HG03103 (cell line): ENCODE data around the gene SLIT1.
"Not testable (repeated sequence)": the region's sequence is repeated elsewhere in the genome, so short reads cannot be mapped to it uniquely, and the experiment has no call there.

Experiments used
- ATAC-seq: cut with Tn5 transposase; IDR thresholded peaks from one replicate; pipeline ENCODE4 v1.9.1; 2021; ENCODE audit warnings: low read depth; ENCODE audit not compliant: unreplicated experiment

The SLIT1 gene

DNA sequence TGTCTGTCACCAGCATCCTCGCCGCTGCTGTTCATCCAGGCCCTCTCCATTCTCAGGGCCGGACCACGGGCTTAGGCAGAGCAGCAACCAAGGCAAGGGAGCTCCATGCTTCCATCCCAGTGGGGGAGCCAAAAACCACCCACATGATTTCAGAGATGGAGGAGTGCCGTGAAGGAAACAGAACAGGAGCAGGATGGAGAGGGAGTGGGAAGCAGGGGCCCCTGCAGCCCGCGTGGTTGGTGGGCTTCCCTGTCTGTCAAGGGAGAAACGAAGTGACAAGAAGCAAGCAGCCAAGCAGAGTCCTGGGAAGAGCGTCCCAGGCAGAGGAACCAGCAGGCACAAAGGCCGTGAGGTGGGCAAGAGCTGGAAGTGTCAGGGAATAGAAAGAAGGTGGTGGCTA is 95.7 kb downstream of the SLIT1 start:
- ATAC-seq = no peak

DNA sequence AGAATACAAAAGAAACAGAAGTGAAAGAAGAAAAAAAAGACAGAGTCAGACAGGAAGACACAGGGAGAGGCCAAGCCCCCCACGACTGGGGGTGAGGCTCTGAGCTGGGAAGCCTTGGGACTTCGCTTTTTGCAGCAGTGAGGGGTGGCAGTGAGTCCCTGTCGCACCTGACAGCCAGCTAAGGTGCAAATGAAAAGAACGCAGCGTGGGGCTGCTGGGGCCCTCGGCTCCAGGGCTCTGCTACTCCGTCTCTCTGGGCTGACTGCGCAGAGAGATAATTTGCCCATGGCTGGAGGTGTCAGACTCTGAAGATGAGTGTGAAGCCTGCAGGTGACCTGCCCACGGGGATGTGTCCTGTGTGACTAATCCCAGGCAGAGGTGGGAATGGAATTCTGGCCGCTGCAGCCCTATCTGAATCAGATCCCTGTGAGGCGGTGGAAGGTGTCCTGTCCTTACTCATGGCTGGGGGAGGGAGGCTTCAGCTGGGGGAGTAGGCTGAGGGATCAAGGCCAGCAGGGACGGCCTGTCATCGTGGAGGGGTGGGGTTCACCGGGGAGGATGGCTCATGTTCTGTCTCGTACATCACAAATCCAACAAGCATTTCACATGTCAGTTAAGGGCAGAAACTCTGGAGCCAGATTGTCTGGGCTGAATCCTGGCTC is 96.4 kb downstream of the SLIT1 start:
- ATAC-seq = no peak

- no peak for ATAC-seq
Measured at GRCh38 chr10:97087296-97087695, 98.5 kb downstream of the SLIT1 start.

GRCh38 chr10:97086530-97086929 is 99.2 kb downstream of the SLIT1 start:
- no peak for ATAC-seq

- no peak for ATAC-seq
Measured at GRCh38 chr10:97083228-97083829, 102.4 kb downstream of the SLIT1 start.

DNA sequence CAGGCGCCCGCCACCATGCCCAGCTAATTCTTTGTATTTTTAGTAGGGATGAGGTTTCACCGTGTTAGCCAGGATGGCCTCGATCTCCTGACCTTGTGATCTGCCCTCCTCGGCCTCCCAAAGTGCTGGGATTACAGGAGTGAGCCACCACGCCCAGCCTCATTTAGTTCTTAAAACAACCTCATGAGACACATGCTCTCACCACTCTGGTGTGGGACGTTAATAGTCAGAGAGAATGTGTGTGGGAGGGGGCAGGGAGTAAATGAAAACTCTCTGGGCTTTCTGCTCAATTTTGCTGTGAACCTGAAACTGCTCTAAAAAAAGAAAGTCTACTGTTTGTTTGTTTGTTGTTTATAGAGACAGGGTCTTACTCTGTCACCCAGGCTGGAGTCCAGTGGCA is 103.2 kb downstream of the SLIT1 start:
- ATAC-seq = not testable (repeated sequence)

DNA sequence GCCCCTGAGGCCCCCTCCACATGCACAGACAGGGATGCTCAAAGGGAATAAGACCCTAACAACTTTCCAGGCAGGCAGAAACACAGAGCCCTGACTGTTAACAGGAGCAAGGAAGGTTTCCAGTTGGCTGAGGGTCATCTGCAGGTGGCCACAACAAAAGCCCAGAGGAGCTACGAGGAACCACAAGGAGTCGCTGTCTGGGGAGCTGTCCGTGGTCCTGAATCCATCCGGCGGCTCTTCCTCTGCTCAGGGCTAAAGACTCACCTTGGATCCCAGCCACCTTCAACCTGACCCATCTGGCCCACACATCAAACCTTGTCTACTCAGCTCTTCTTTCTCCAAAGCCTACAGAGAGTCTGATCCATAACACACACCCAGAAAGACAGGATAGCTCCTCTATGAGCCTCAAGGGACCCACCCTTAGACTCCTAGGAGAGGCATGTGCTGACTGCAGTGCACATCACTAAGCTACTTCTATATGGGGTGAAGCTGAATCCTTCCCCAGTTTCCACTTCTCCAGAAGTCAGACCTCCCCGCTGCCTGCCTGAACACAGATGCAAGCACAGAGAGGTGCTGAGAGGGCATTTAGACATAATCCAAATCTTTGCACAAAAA is 104.0 kb downstream of the SLIT1 start:
- ATAC-seq = no peak

- ATAC-seq = no peak
Measured at GRCh38 chr10:97080051-97080776, 105.5 kb downstream of the SLIT1 start.

- no peak for ATAC-seq
Measured at GRCh38 chr10:97079448-97079847, 106.3 kb downstream of the SLIT1 start.

GRCh38 chr10:97078938-97079445 is 106.8 kb downstream of the SLIT1 start:
- ATAC-seq = no peak

- ATAC-seq = no peak
Measured at GRCh38 chr10:97078261-97078937, 107.4 kb downstream of the SLIT1 start.

DNA sequence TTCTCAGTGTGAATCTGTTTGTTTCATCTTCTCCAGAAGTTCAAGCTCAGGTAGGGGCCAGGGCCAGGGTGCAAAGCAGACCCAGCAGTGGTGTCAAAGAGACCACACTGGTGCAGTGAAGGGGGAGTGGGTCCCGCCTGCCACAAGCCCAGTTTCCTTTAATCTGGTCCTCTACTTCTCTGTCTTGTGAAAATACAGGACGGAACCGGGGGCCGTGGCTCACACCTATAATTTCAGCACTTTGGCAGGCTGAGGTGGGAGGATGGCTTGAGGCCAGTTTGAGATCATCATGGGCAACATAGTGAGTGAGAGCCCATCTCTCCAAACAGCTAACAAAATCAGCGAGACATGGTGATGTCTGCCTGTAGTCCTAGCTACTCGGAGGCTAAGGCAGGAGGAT is 109.0 kb downstream of the SLIT1 start:
- no peak for ATAC-seq

- ATAC-seq = no peak
Measured at GRCh38 chr10:97075961-97076525, 109.7 kb downstream of the SLIT1 start.

DNA sequence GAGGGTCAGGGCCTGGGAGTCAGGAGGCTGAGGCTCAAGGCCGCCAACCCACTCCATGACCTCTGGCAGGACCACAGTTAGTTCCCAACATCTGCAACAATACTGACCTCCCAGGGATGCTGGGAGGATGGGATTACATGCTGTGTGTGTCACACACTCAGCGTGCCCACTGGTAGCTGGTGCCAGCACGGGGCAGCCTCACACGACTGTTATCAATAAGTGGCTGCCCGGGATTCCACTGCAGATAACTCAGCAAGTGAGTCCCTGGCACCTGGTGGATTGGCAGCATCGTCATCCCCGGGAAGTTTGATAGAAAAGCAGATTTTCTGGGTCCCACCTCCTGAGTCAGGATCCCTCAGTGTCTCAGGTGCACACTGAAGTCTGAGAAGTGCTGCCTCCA is 110.3 kb downstream of the SLIT1 start:
- ATAC-seq = no peak

DNA sequence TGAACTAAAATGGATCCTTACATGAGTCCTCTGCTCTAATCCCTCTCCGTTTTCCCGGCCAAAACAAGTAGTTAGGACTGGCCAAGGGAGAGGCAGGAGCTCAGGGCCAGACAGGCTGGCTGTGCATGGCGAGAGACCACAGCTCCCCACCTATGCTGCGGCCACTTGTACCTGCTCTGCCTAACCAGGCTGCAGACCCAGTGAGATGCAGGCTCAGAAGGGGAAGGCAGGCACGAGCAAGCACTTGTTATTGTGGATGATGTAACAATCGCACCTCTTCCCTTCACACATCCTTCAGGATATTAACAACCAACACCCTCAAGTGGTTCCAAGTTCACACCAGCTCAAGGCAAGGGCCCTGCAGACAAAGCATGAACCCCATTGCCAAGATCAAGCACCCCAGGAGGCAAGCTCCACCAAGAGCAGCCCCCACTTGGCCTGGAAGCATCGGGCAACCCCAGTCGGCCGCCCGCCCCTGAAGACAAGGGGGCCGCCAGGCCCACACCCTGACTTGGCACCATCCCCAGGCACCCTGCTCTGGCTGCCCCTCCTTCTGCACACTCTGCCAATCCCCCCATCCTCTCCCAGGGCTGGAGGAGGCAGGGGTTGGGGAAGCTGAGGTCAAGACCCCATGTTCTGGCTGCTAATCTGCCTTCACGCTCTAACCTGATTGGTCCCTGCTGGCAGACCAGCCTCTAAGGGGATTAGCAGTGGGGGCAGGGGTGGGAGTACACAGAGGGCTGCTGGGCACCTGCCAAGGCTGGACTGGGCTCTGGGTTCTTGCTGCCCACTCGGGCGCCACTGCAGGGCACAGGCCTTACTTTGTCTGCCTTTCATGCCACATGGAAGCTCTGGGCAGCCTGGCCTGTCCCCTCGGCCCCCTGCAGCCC is 111.3 kb downstream of the SLIT1 start:
- ATAC-seq = no peak

GRCh38 chr10:97072851-97073665 is 112.7 kb downstream of the SLIT1 start:
- ATAC-seq = no peak

GRCh38 chr10:97071496-97071895 is 114.3 kb downstream of the SLIT1 start:
- no peak for ATAC-seq

- no peak for ATAC-seq
Measured at GRCh38 chr10:97069576-97070362, 116.0 kb downstream of the SLIT1 start.
